ENCODE results near the gene PRUNE1.

DNA sequence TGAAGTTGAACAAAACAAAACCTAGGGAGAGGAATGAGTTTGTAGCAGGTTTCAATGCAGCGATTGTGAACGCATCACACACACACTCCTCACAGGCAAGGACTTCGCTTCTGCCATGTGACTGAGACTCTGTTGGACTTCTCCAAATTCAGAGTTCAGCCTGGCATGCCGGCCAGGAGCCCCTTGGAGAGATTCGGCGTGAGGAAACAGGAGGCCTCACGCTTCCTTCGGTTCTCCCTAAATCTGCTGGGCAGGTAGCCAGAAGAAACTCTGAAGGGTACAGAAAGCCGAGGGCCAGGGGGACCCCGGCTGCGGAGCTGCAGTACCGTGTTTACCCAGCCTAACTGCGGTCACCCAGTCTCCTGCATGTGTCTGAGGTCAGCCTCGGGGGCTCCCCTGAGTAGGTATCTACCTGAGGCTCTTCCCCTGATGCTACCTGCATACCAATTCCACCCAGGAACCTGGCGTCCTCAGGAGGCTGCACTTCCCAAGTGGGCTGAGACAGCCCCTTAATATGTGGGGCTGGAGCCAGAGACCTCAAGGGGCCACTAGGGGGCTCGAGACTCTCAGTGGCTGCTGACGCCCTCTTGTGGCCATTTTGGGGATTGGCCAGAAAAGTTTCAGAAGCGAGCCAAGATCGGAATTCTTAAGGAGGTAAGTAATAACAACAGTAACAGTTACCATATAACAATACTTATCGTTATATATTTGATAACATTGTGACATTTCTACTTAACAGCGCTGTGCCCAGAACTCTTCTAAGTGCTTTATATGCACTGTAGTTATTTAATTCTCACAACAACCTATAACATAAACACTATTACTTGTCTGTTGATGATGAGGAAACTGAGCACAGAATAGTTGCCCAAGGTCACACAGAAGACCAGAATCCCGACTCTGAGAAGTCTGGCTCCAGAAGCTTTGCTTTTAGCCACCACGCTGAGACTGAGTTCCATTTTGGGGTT is 28.9 kb upstream of the PRUNE1 start:
- peak; percentile 99 for TF ChIP-seq CTCF (conservative IDR thresholded peaks at IDR 0.05)
- TF ChIP-seq EZH2 (IDR thresholded peaks at IDR 0.05; ENCODE audit: low read depth), result no peak
